HG02943 (cell line): ENCODE measurements around the gene STPG4.

Experiments used
- ATAC-seq: cut with Tn5 transposase; IDR thresholded peaks from one replicate; pipeline ENCODE4 v1.9.1; 2021; ENCODE audit warnings: mild to moderate bottlenecking, low read depth, moderate library complexity; ENCODE audit not compliant: unreplicated experiment

STPG4 gene

GRCh38 chr2:47074691-47075090 lies 80.4 kb downstream of the STPG4 start:
- ATAC-seq: no peak

GRCh38 chr2:47073641-47074040 lies 81.5 kb downstream of the STPG4 start:
- no peak for ATAC-seq

- no peak for ATAC-seq
Observed at GRCh38 chr2:47073217-47073616, 81.9 kb downstream of the STPG4 start.

- ATAC-seq: no peak
Observed at GRCh38 chr2:47072728-47073191, 82.3 kb downstream of the STPG4 start.

GRCh38 chr2:47072018-47072691 lies 83.0 kb downstream of the STPG4 start:
- no peak for ATAC-seq

GRCh38 chr2:47070920-47071824 lies 83.9 kb downstream of the STPG4 start:
- ATAC-seq: peak; percentile 65

- ATAC-seq: no peak
Observed at GRCh38 chr2:47070155-47070919, 84.8 kb downstream of the STPG4 start.

GRCh38 chr2:47069628-47070154 lies 85.4 kb downstream of the STPG4 start:
- no peak for ATAC-seq

- no peak for ATAC-seq
Observed at GRCh38 chr2:47068981-47069627, 86.0 kb downstream of the STPG4 start.

GRCh38 chr2:47067788-47068407 lies 87.2 kb downstream of the STPG4 start:
- no peak for ATAC-seq

GRCh38 chr2:47065771-47066380 lies 89.2 kb downstream of the STPG4 start:
- no peak for ATAC-seq

- ATAC-seq: no peak
Observed at GRCh38 chr2:47065343-47065742, 89.8 kb downstream of the STPG4 start.

- no peak for ATAC-seq
Observed at GRCh38 chr2:47064106-47064505, 91.0 kb downstream of the STPG4 start.

GRCh38 chr2:47063538-47063930 lies 91.6 kb downstream of the STPG4 start:
- no peak for ATAC-seq

GRCh38 chr2:47062681-47063537 lies 92.2 kb downstream of the STPG4 start:
- ATAC-seq: no peak

GRCh38 chr2:47061944-47062678 lies 93.0 kb downstream of the STPG4 start:
- no peak for ATAC-seq

- ATAC-seq: no peak
Observed at GRCh38 chr2:47060652-47061170, 94.4 kb downstream of the STPG4 start.
